GM08714 (cell line): ENCODE measurements around the gene GPA33.

ENCODE experiments used
- H3K4me3 ChIP-seq: fragments of 200-500 bp; sonication (Bioruptor generic); 2 replicates; pipeline ENCODE4 v1.5.1; 2014; ENCODE audit warnings: mild to moderate bottlenecking, low read length, inconsistent platforms
- ZNF274 ChIP-seq: IDR thresholded peaks from 2 replicates; pipeline ENCODE4 v1.6.1; 2012; ENCODE audit warnings: mild to moderate bottlenecking, low read depth, low read length

GPA33 gene

GRCh38 chr1:167086768-167087167 is 3.4 kb downstream of the GPA33 start:
- no peak overlapping the region for H3K4me3 ChIP-seq

GRCh38 chr1:167086033-167086432 is 4.1 kb downstream of the GPA33 start:
- no peak for TF ChIP-seq ZNF274
- no peak overlapping the region for H3K4me3 ChIP-seq

More at GRCh38 chr1:167086768-167087167, 3.4 kb downstream of the GPA33 start:
- no peak for TF ChIP-seq ZNF274

GRCh38 chr1:167084757-167085156 is 5.4 kb downstream of the GPA33 start:
- no peak for TF ChIP-seq ZNF274
- no peak overlapping the region for H3K4me3 ChIP-seq

GRCh38 chr1:167083871-167084270 is 6.3 kb downstream of the GPA33 start:
- H3K4me3 ChIP-seq: no peak overlapping the region
- no peak for TF ChIP-seq ZNF274

- TF ChIP-seq ZNF274: no peak
- no peak overlapping the region for H3K4me3 ChIP-seq
Observed at GRCh38 chr1:167083066-167083665, 7.0 kb downstream of the GPA33 start.

GRCh38 chr1:167082511-167083027 is 7.6 kb downstream of the GPA33 start:
- H3K4me3 ChIP-seq: no peak overlapping the region
- TF ChIP-seq ZNF274: no peak

- no peak overlapping the region for H3K4me3 ChIP-seq
- TF ChIP-seq ZNF274: no peak
Observed at GRCh38 chr1:167081594-167082156, 8.5 kb downstream of the GPA33 start.

GRCh38 chr1:167077868-167078210 is 12.3 kb downstream of the GPA33 start:
- no peak for TF ChIP-seq ZNF274
- no peak overlapping the region for H3K4me3 ChIP-seq

- TF ChIP-seq ZNF274: no peak
- H3K4me3 ChIP-seq: no peak overlapping the region
Observed at GRCh38 chr1:167077128-167077867, 12.9 kb downstream of the GPA33 start.

GRCh38 chr1:167076136-167076710 is 14.0 kb downstream of the GPA33 start:
- TF ChIP-seq ZNF274: no peak

GRCh38 chr1:167071286-167071685 is 18.9 kb downstream of the GPA33 start:
- H3K4me3 ChIP-seq: no peak overlapping the region
- no peak for TF ChIP-seq ZNF274

More at GRCh38 chr1:167076136-167076710, 14.0 kb downstream of the GPA33 start:
- H3K4me3 ChIP-seq: no peak overlapping the region

GRCh38 chr1:167068761-167069160 is 21.4 kb downstream of the GPA33 start:
- TF ChIP-seq ZNF274: no peak
- no peak overlapping the region for H3K4me3 ChIP-seq

- H3K4me3 ChIP-seq: no peak overlapping the region
- TF ChIP-seq ZNF274: no peak
Observed at GRCh38 chr1:167067904-167068303, 22.3 kb downstream of the GPA33 start.

- no peak overlapping the region for H3K4me3 ChIP-seq
- TF ChIP-seq ZNF274: no peak
Observed at GRCh38 chr1:167066333-167067122, 23.6 kb downstream of the GPA33 start.
